GM21367 (cell line): ENCODE results near the gene AGO4.
"Not testable (repeated sequence)": the region's sequence is repeated elsewhere in the genome, so short reads cannot be mapped to it uniquely, and the experiment has no call there.

ENCODE experiments used
- ATAC-seq: cut with Tn5 transposase; IDR thresholded peaks from one replicate; pipeline ENCODE4 v1.9.1; 2021; ENCODE audit not compliant: unreplicated experiment

Gene AGO4

DNA sequence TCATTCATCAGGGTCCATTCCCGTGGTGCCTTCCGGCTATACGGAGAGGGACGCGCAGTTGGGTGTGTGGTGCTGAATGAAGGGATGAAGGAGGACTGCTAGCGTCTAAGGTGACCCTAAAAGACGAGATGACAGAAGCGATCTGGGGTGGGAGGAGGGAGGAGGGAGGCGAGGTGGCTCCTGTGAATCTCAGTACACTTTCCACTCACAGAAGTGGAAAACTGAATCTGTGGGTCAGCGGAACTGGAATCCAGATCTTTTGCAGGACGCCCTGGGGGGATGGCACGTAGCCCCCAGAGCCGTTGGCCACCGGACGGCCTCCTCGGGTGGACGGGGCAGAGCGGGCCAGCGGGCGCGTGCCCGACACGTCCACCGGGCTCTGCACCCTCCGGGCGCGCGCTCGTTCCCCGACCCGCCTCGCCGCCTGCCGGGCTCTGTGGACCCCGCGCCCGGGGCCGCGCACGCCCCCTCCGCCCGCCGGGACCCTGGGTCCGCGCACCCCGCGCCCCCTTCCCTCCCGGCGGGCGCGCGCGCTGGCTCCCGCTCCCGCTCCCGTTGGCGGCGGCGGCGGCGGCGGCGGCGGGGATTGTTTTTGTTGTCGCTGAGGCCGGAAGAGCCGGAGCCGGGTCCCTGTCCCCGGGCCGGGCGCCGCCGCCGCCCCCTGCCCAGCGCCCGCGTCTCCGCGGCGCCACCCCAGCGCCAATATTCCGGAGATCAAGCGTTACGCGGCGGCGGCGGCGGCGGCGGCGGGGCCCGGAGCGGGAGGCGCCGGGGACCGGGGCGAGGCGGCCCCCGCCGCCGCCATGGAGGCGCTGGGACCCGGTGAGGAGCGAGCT lies at the start of gene AGO4:
Gene AGO4 (plus strand): TSS at position 403 of the 836 bp plus-strand sequence. CDS start 401 bp downstream, at position 804.
- ATAC-seq: no peak

DNA sequence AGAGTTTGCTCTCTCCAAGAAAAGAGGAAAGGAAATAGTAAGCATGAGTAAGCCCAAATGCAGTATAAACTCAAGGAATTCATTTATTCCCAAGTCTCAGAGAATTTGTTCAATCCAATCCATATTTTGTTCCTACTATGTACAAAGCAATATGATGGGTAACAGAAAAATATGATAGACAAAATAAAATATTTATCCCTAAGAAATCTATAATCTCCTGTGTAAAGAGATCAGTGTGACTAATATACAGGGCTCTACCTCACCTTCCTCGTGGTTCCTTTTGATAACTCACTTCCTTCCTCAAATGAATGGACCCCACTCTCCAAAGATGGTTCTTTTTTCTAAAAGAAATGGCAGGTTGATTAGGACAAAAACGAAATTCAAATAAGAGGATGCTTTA lies 45.7 kb upstream of the AGO4 start:
- no peak for ATAC-seq

DNA sequence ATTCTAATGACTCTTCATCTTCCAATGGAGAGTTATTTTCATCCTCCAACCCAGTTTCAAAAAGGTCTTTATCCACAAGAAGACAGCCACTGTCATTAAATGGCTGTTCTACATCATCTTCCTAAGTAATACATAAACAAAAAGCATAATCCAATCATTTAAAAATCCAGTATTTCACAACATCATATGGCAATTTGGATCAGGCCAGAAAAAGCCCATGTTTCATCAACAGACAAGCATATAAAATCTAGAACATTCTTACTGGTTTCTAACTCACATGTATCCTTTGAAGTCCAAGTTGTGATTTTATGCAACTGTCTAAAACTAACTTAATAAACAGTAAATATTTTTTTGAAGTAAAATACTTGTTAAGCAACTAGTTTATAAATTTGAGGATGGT lies 44.6 kb upstream of the AGO4 start:
- ATAC-seq: no peak

DNA sequence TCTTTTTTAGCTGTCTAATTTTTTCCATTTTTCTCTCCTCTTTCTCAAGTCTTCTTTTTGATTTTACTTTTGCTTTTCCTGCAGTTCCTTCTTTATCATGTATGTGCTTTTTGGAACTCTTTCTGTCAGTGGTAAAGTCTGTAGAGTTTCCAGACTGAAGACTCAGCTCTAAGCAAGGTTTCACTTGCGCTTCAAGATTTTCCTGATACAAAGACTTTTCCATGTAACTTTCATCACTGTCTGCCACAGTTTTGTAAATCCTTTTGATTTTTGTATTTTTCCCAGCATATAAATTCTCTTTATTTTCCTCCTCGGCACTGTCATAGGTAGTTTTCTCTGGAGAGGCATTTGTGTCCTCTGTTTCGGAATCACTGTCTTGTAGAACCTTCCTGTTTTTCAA lies 43.5 kb upstream of the AGO4 start:
- no peak for ATAC-seq

DNA sequence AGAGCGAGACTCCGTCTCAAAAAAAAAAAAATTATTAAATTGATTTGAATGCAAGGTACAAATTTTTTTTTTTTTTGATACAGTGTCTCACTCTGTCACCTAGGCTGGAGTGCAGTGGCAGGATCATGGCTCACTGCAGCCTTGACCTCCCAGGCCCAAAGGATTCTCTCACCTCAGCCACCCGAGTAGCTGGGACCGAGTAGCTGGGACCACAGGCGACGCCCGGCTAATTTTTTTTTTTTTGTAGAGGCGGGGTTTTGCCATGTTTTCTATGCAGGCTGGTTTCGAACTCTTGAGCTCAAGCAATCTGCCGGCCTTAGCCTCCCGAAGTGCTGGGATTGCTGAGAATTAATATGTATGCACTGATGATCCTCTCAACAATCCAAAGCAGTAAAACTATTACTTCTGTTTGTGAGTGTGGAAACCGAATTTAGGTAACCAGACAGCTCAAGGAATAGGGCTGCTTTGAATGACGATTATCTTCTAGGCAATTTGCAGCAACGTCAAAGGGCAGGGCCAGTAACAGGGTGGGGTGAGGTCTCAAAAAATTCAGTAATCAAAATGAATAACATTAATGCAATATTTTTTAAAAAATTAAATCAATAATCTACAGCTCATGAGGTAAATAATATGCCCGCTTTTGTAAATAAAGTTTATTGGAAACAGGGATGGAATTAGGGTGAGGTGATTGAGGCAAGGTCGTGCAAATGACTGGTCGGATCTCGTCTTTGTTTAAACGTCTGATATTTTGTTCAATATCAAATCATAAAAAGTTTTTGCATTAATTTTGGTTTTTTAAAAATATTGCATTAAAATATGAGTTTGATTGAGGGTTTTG lies 39.2 kb upstream of the AGO4 start:
- ATAC-seq: no peak

DNA sequence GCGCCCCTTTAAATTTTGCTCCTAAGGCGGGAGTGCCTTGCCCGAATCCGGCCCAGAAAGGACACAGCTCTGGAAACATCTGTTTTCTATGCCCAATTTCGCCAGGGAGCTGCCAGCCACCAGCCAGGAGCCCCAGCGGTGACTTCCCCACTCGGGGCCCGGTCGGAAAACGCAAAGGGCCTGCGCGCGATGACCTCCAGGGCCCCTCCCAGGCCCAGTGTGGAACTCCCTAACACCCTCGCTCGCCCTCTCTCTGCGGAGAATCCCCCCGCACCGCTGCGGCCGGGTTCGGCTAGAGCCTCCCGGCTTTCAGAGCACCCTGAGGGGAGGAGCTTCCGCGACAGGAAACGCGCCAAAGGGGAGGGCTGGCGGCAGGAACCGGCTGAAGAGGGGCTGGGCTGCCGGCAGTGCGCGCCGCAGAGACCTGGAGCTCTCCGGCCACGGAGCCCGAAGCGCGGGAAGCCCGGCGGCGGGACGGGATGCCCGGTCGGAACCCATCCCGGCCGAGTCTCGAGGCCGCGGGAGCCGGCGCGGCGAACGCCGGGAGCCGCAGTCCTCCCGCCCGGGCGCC lies 38.5 kb upstream of the AGO4 start:
- peak; percentile 67 for ATAC-seq

DNA sequence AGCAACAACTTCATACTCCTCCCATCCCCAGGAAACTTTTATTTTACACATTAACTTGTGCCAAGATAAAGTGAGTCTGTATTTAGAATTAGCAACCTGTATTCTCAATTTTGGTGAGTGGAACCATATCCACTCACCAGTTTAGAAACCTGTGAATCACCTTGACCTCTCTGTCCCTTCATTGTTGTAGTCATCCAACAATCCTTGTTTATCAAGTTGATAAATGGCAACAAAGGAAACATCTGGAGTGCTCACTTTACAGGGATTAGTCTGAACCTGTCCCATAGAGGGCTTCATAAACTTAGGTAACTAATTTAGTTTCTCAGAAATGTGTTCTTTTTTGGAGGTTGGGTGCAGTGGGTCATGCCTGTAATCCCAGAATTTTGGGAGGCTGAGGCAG lies 34.1 kb upstream of the AGO4 start:
- ATAC-seq: no peak

DNA sequence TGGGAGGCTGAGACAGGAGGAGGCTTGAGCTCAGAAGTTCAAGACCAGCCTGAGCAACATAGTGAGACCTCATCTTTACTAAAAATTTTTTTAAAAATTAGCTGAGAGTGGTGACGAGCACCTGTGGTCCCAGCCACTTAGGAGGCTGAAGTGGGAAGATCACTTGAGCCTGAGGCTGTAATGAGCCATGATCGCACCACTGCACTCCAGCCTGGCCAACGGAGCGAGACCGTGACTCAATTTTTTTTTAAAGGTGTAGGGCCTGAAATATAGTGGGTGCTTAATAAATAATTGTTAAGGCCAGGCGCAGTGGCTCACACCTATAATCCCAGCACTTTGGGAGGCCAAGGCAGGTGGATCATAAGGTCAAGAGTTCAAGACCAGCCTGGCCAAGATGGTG lies 31.6 kb upstream of the AGO4 start:
- ATAC-seq: not testable (repeated sequence)

DNA sequence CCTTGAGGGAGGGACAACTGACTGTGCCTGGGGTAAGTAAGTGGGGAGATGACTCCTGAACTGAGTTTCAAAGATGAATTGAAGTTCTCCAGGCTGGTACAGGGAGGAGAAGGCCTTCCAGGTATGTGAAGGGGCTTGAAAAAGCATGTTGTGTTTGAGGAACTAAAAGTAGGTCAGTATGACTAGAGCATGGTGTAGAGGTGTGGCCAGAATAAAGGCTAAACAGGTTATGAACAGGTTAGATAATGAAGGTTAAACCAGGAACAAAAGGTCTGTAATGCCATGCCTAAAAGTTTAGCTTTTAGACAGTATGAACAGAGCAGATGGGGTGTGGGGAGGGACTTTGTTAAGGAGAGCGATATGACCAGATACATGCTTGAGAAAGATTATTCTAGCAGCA lies 30.7 kb upstream of the AGO4 start:
- ATAC-seq: no peak

DNA sequence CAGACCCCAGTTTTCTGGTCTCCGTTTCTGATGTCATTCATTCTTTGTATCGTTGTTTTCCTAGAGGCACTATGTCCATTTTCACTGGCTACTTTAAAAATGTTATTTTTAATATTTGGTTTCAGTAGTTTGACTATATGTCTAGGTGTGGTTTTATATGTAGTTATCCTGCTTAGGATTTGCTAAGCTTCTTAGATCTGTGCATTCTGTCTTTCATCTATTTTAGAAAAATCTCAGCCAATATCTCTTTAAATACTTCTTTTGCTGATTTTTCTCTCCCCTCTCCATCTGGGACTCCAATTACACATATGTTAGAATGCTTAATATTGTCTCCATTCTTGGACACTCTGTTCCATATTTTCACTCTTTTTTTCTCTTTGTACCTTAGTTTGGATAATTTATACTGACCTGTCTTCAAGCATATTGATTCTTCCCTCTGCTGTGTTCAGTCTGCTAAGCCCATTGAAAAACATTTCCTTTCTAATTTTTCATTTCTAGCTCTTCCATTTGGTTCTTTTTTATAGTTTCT lies 24.7 kb upstream of the AGO4 start:
- ATAC-seq: no peak

DNA sequence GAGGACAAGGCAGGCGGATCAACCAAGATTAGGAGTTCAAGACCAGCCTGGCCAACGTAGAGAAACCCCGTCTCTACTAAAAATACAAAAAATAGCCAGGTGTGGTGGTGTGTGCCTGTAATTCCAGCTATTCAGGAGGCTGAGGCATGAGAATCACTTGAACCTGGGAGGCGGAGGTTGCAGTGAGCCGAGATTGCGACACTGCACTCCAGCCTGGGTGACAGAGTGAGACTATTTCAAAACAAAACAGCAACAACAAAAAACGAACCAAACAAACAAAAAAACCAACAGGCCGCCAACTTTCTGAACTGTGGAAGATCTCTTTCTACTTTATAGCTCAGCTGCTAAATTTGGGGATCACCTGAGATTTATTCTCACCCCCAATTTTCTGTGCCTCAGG lies 23.5 kb upstream of the AGO4 start:
- not testable (repeated sequence) for ATAC-seq

DNA sequence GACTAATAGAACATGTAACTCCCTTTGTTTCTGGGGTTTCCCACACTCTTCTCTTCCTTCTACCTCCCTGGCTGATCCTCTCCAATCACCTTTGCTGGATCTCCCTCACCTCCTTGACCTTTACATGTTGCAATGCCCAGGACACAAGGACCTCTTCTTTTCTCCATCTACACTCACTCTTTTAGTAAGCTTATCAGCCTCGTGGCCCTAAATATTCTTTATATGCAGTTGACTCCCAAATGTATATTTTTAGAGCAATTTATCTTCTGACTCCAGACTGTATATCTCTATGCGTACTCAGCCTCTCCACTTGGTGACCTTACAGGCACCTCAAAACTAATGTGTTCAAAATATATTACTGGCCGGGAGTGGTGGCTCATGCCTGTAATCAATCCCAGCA lies 19.7 kb upstream of the AGO4 start:
- no peak for ATAC-seq

DNA sequence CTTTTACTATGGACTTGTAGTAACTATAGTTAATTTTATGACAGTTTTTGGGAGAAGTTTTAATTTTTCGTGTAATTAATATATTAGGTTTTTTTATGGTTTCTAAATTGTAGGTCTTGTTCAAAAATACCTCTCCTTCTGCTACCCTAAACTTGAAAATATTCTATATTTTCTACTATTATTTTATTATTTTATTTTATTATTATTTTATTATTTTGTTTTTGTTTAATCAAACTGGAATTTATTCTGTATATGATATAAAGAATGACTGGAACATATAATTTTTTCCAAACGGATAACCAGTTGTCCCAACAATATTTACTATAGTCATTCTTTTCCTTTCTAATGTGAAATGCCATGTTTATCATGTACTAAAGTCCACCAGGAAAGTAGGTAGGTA lies 17.1 kb upstream of the AGO4 start:
- ATAC-seq: no peak

DNA sequence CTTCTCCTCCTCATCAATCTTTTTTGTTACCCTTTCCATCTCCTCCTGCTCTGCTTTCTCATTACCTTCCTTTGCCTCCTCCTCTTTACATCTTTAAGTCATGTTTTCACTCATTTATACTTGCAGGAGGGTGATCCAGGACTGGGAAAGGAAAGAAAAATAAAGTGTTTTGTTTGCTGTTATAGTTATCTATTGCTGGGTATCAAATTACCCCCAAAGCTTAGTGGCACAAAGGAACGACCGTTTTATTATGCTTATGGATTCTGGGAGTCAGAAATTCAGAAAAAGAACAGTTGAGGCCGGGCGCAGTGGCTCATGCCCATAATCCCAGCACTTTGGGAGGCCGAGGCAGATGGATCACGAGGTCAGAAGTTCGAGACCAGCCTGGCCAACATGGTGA lies 12.5 kb upstream of the AGO4 start:
- no peak for ATAC-seq

DNA sequence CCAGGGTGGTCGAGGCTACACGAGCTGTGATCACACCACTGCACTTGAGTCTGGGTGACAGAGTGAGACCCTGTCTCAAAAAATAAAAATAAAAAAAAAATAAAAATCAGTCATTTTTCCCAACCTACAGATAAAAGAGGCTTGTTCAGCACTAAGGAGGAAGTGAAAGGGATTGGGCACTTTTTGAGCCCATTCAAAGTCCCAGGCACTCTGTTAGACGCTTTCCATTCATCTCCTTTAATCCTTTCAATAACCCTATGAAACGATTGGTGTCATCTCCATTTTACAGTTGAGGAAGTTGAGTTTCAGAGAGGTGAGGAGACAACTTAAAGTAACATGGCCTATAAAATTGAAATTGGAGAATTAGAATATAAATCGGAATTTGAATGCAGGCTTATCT lies 10.4 kb upstream of the AGO4 start:
- no peak for ATAC-seq

DNA sequence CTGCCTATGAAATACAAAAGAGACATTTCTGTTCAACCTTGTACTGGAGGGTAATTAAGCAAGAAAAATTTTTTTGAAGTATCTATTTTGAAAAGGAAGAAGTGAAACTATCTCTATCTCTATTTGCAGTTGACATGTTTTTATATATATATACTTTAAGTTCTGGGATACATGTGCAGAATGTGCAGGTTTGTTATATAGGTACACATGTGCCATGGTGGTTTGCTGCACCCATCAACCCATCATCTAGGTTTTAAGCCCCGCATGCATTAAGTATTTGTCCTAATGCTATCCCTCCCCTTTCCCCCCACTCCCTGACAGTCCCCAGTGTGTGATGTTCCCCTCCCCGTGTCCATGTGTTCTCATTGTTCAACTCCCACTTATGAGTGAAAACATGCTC lies 9.8 kb upstream of the AGO4 start:
- ATAC-seq: not testable (repeated sequence)

DNA sequence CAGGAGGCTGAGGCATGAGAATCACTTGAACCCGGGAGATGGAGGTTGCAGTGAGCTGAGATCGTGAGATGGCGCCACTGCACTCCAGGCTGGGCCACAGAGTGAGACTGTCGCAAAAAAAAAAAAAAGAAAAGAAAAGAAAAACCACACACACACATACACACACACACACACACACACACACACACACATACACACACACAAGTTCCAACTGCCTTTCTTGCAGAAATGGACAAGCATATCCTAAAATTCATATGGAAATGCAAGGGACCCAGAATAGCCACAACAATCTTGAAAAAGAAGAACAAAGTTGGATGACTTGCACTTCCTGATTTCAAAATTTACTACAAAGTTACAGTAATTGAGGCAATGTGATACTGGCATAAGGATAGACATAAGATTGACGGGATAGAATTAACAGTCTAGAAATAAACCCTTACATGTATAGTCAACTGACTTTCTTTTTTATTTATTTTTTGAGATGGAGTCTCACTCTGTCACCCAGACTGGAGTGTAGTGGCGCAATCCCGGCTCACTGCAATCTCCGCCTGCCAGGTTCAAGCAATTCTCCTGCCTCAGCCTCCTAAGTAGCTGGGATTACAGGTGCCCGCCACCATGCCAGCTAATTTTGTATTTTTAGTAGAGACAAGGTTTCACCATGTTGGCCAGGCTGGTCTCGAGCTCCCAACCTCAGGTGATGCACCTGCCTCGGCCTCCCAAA lies 7.5 kb upstream of the AGO4 start:
- not testable (repeated sequence) for ATAC-seq

DNA sequence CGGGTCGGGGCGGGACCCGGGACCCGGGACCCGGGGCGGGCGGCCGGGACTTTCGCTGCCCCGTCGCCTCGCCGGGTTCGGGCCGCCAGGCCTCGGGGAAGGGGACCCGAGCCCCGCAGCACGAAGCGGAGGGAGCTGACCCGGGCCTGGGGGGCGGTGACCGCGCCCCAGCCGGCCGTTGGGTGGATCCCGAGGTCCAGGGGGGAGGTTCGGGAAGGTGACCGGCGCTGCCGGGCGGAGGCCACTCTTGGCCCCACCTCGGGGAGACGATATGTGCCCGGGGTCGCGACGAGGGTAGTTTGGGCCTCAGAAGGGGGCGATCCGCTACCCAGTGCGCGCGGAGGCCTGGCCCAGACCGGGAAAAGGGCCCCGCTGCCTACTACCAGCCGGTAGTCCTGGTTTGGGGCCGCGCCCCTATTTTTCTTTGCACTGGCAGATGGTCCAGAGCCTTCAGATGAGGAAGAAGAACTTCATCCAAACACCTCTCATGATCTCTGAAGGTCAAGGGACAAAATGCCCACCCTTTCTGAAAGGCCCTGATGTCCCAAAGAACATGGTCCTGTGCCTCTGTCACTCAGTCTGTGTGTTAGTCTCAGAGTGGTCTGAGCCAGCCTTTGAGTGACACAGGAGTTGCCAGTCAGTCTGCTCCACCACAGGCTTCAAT lies 766 bp downstream of the AGO4 start:
- ATAC-seq: no peak

DNA sequence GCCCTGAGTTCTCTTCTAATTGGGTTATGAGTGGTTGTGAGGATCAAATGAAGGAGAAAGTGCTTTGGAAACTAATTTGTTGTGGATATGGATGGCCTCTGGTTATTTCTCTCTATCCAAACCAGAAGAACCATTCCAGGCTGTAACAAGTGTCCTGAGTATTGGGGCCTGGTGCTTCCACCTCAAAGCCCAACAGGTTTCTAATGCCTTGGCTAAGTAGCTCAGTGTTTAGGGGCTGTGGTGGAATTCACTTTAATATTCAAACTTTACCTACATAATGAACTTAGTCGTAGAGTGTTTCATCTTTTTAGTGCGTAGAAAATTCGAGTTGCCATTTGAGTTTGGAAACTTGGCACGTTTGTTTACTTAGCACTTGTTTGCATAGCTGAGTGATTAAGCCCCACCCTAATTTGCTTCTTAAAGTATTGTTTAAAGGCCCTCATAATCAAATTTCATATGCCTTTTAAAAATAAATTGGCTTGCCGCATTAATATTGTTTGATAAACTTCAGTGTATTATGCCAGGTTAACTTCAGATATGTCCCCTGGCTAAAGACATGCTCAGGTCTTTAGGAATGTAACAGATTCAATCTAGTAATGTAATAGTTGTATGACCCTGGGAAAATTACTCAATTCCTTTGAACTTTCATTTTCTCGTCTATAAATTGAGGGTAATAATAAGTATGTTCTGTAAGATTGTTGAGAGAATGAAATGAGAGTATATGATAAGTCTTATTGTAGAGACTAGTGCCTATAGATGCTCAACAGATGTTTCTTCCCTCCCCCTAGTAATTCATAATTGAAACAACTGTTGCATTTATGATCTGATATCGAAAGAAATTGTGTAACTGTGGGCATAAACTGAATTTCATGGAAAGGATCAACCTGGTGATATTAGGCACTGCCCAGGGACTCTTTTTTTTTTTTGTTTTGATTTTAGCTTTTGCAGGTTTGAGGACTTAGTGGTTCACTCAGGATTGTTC lies 1.6 kb downstream of the AGO4 start:
- ATAC-seq: no peak
